CD4-positive, alpha-beta T cell treated with Interleukin-17A for 1 hour (primary cell): ENCODE data around the gene NTN3.

Experiments
- DNase-seq: peaks from one replicate; pipeline ENCODE4 v3.0.0-alpha.2; 2020

NTN3 gene

DNA sequence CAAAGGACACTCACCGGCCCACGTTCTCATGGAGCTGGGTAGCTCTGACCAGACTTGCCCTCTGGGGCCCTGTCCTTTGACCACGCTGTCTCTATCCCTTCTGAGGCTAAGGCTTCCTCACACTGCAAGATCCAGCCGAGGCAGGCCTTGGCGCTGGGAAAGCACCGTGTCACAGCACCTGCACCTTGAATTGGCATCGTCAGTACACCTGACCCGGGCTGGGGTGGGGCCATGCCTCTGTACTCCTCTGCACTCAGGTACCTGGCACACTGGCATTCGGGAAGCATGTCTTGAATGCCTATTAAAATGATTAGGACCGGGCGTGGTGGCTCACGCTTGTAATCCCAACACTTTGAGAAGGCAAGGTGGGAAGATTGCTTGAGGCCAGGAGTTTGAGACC lies 9.9 kb downstream of the NTN3 start:
- DNase-seq = no peak

GRCh38 chr16:2481676-2482075 lies 10.6 kb downstream of the NTN3 start:
- no peak for DNase-seq

DNA sequence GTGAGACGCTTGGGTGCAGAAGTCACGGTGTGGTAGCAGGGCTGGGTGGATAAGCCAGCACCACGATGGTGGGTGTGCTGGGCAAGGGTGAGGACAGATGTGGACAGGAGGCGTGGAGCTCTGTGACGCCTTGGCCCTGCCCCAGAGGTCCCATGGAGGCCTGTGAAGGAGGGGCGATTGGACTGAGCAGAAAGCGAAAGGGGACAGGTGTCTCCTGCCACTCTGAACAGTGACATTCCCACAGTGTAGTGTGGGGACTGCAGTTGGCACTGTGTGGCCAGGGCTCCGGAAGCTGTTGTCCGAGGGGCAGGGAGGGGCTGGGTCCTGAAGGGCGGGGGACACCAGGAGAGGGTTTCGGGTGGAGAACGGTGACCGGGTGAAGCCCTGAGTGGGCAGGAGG lies 11.2 kb downstream of the NTN3 start:
- DNase-seq = no peak

DNA sequence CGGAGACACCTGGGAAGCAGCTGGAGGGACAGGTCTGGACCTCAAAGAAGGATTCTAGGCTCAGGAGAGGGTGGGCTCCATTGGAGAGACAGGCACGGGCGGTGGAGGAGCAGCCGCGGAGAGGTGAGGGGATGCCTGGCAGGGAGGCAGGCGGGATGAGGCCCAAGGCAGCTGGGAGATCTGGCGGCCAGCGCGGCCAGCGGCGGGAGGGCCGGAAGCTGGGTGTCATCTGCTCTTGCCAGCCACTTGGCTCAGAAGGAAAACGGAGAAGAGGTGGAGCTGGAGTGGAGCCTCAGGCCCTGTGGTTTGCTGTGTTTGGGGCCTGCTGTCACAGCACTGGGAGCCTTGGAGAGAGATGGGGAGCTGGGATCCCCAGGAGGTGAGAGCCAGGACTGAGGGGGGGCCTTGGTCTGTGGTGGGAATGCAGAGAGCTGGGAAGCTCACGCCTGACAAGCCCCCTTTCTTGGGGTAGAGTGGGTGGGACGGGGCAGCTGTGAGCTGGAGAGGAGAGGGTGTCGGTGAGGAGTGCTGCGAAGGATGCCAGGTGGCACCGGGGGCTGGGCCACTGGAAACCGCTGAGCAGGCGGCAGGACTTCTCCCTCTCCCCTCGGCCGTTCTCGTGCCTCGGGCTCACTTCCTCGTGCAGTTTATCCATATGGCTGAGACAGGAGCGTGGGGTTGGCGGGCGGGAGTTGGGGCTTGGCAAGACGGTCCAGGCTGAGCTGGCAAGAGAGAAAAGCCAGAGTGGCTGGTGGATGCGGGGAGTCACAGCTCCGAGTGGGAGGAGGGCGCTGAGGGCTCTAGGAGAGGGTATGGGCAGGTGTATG lies 11.8 kb downstream of the NTN3 start:
- DNase-seq = no peak

GRCh38 chr16:2483939-2484897 lies 13.1 kb downstream of the NTN3 start:
- DNase-seq = no peak

GRCh38 chr16:2484898-2485508 lies 13.9 kb downstream of the NTN3 start:
- no peak for DNase-seq

- DNase-seq = no peak
These were observed 14.9 kb downstream of the NTN3 start for GRCh38 chr16:2485811-2486507.

DNA sequence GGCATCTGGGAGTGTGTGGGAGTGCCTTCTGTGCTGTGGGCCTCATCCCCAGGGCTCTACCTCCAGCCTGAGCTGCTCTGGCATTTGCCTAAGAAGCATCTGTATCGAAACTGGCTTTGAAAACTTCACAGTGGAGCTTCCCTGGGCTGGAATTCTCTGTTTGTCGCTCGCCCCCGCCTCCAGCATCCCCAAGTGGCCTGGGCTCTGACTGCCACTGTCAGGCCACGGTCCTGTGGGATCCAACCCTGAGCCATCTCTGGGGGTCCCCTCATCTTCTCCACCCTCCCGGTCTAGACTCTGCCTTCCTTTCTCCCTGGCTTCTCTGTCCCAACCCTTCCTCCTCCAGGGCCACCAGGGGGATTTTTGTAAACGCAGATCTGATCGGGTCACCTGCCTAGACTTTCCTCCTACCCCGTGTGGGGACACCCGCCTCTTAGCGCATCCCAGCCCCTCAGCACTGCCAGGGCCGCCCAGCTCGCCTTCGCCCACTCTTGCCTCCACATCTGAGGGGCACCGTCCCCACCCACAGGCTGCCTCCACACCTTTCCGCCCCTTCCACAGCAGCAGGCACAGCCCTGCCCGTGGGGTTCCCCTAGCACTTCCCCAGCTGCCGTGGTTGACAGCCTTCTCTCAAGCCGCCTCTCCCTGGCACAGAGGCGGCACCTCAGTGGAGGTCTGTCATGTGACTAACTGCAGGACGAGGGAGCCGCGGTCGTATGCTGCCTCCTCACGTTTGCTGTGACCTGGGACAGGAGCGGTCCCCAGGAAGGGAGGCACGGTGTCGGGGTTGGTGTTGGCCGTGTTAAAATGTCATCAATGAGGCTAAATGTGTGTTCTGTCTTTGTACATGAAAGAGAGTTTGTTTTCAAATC lies 15.8 kb downstream of the NTN3 start:
- peak; percentile 89 for DNase-seq

GRCh38 chr16:2487517-2487842 lies 16.4 kb downstream of the NTN3 start:
- DNase-seq = no peak

GRCh38 chr16:2487903-2488531 lies 16.9 kb downstream of the NTN3 start:
- DNase-seq = no peak

DNA sequence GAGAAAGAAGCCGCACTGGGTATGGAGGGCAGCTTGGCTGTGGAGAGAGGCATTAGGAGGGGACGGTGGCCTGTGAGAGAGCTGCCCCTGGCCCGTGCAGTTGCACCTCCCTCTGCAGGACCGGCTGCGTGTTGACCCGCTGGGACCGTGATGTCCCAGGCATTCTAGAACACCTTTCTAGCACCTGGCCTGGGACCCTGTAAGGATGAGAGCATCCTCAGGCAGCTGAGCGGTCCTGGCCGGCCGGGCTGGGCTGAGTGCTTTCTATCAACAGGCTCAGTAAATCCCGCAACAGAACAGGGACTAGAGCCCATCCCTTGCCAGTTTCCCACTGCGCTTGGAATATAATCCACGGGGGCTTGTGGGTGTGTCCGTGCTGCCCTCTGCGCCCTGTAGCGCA lies 18.5 kb downstream of the NTN3 start:
- no peak for DNase-seq

GRCh38 chr16:2490190-2491105 lies 19.4 kb downstream of the NTN3 start:
- DNase-seq = no peak

DNA sequence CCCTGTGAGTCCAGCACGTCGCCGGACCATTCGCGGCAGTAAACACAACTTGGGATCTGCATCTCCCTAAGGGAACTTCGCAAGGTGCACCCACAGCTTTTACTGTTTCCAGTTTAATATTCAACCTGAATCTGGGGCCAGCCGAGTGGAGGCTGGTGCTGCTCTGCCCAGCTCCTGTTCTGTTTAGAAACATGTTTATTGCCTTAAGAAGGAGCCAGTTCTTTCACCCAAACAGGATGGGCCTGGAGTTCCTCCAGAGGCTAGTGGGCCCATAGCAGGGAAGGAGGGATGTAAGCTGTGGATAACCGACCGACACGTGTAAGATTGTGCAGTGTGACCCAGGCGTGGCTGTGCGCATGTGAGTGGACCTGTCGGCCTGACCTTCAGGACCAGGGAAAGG lies 21.2 kb downstream of the NTN3 start:
- no peak for DNase-seq

- no peak for DNase-seq
These were observed 22.5 kb downstream of the NTN3 start for GRCh38 chr16:2493605-2494004.

DNA sequence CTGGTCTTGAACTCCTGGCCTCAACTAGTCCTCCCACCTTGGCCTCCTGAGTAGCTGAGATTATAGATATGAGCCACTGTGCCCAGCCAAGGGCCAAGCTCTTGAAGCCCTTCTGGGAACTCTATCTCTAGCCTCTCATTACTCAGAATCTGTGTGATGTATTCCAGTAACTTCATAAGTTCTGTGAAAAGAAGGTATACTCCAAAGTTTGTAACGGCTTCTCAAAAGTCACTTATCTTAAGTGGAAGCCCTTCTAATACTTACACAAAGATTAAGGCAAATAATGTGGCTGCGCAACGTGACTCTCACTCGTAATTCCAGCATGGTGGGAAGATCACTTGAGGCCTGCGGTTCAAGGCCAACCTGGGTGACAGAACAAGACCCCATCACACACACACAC lies 23.5 kb downstream of the NTN3 start:
- no peak for DNase-seq

GRCh38 chr16:2495041-2495440 lies 23.9 kb downstream of the NTN3 start:
- DNase-seq = no peak

DNA sequence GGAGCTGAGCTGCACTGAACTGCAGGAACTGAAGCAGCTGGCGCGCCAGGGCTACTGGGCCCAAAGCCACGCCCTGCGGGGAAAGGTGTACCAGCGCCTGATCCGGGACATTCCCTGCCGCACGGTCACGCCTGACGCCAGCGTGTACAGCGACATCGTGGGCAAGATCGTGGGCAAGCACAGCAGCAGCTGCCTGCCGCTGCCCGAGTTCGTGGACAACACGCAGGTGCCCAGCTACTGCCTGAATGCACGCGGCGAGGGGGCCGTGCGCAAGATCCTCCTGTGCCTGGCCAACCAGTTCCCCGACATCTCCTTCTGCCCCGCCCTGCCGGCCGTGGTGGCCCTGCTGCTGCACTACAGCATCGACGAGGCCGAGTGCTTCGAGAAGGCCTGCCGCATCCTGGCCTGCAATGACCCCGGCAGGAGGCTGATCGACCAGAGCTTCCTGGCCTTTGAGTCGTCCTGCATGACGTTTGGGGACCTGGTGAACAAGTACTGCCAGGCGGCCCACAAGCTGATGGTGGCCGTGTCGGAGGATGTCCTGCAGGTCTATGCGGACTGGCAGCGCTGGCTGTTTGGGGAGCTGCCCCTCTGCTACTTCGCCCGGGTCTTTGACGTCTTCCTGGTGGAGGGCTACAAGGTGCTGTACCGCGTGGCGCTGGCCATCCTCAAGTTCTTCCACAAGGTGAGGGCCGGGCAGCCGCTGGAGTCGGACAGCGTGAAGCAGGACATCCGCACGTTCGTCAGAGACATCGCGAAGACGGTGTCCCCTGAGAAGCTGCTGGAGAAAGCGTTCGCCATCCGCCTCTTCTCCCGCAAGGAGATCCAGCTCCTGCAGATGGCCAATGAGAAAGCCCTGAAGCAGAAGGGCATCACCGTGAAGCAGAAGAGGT lies 25.4 kb downstream of the NTN3 start:
- DNase-seq = no peak

GRCh38 chr16:2497116-2497630 lies 26.1 kb downstream of the NTN3 start:
- no peak for DNase-seq
